HUES48 (cell line): ENCODE data around the gene TSPAN1.

Experiments
- H3K27ac ChIP-seq: one replicate; pipeline ENCODE4 v1.7.0; 2013; ENCODE audit warnings: low read depth, low read length, inconsistent platforms
- H3K27me3 ChIP-seq: 2 replicates; pipeline ENCODE4 v1.6.1; 2013; ENCODE audit warnings: mild to moderate bottlenecking, low read length; ENCODE audit not compliant: control insufficient read depth, insufficient read depth
- H3K36me3 ChIP-seq: 2 replicates; pipeline ENCODE4 v1.6.1; 2013; ENCODE audit warnings: low read length; ENCODE audit not compliant: control insufficient read depth, insufficient read depth
- H3K4me1 ChIP-seq: 2 replicates; pipeline ENCODE4 v1.6.1; 2013; ENCODE audit warnings: mild to moderate bottlenecking, low read length; ENCODE audit not compliant: control insufficient read depth, insufficient read depth
- H3K4me3 ChIP-seq: 2 replicates; pipeline ENCODE4 v1.5.1; 2013; ENCODE audit warnings: mild to moderate bottlenecking, low read depth, low read length
- H3K9ac ChIP-seq: 2 replicates; pipeline ENCODE4 v1.6.1; 2013; ENCODE audit warnings: mild to moderate bottlenecking, low read depth, low read length, moderate library complexity
- H3K9me3 ChIP-seq: 2 replicates; pipeline ENCODE4 v1.6.1; 2013; ENCODE audit warnings: low read length; ENCODE audit not compliant: control insufficient read depth, insufficient read depth

TSPAN1 gene

GRCh38 chr1:46174448-46175231 lies at the start of gene TSPAN1:
TSS of gene TSPAN1 (plus strand) at chr1:46175087. CDS start at chr1:46181108, 6,021 bp downstream.
- Histone ChIP-seq H3K4me3 (no peak within 1 kb of the TSS), H3K9me3 (no peaks in the 10 kb centered on the region), H3K4me1 (peaks cover 17% of the 10 kb centered on the region; the same call in 1 of the 2 replicates), H3K36me3 (no peaks in the 10 kb centered on the region), H3K9ac (no peak within 1 kb of the TSS), H3K27me3 (no peaks in the 10 kb centered on the region; the same call in 1 of the 2 replicates), H3K27ac (no peak within 1 kb of the TSS)

GRCh38 chr1:46128344-46128743 lies 46.5 kb upstream of the TSPAN1 start:
- Histone ChIP-seq H3K4me1 (peaks cover 12% of the 10 kb centered on the region; the same call in 1 of the 2 replicates), H3K4me3 (no peak overlapping the region), H3K9me3 (no peaks in the 10 kb centered on the region), H3K36me3 (no peaks in the 10 kb centered on the region), H3K27ac (no peak overlapping the region), H3K9ac (no peak overlapping the region), H3K27me3 (peaks cover 13% of the 10 kb centered on the region)

DNA sequence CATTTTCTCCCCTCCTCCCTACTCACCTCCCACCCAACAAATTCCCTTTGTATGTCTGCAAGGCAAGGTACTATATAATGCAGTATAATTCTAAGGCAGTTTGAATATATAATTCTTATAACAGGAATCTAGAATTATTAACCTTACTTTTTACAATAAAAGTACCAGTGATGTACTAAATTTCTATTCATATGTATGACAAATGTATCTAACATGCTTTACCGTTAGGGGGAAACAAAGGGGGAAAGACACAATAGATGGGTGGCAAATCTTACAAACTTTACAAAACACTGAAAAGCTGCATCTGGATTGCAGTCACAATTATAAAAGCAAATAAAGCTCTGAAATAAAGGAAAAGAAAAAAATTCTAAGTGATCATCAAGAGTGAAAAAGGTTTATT lies 44.8 kb upstream of the TSPAN1 start:
- H3K4me3 ChIP-seq, result peak overlapping the region; percentile 75
- no peak overlapping the region for H3K9ac ChIP-seq
- H3K27ac ChIP-seq, result no peak overlapping the region
- H3K4me1 ChIP-seq, result peaks cover 20% of the 10 kb centered on the region
- H3K36me3 ChIP-seq, result no peaks in the 10 kb centered on the region
- no peaks in the 10 kb centered on the region for H3K9me3 ChIP-seq
- H3K27me3 ChIP-seq, result peaks cover 17% of the 10 kb centered on the region

GRCh38 chr1:46130606-46131005 lies 44.3 kb upstream of the TSPAN1 start:
- peaks cover 17% of the 10 kb centered on the region for H3K27me3 ChIP-seq
- no peaks in the 10 kb centered on the region for H3K9me3 ChIP-seq
- peaks cover 20% of the 10 kb centered on the region for H3K4me1 ChIP-seq
- no peaks in the 10 kb centered on the region for H3K36me3 ChIP-seq
- H3K9ac ChIP-seq, result no peak overlapping the region
- no peak overlapping the region for H3K27ac ChIP-seq
- peak overlapping the region; percentile 75 for H3K4me3 ChIP-seq

DNA sequence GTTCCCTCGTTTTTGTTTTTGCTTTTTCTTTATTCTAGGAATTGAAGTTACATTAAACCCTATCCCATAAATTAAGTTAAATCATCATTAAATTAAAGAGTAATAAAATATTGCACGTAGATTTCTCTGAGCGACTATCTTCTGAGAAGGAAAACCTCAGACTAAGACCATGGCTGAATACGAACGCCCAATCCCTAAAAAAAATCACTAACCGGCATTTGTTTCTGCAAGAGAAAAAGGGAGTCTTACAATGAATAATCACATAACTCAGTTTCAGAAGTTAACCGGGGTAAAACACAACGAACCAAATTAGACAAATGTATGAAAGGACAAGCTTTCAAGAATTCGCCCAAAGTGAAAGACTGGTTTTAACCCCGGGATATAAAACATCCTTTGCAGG lies 43.8 kb upstream of the TSPAN1 start:
- Histone ChIP-seq H3K9ac (peak overlapping the region; percentile 38; the same call in 1 of the 2 replicates), H3K4me1 (peaks cover 20% of the 10 kb centered on the region), H3K4me3 (peak overlapping the region; percentile 75), H3K27ac (no peak overlapping the region), H3K27me3 (peaks cover 17% of the 10 kb centered on the region), H3K36me3 (no peaks in the 10 kb centered on the region), H3K9me3 (no peaks in the 10 kb centered on the region)

GRCh38 chr1:46131712-46132528 lies 43.0 kb upstream of the TSPAN1 start:
- H3K9me3 ChIP-seq, result no peaks in the 10 kb centered on the region
- peaks cover 20% of the 10 kb centered on the region for H3K4me1 ChIP-seq
- peak overlapping the region; percentile 75 for H3K4me3 ChIP-seq
- peak overlapping the region; percentile 98 for H3K9ac ChIP-seq
- H3K27ac ChIP-seq, result peak overlapping the region; percentile 99
- peaks cover 17% of the 10 kb centered on the region for H3K27me3 ChIP-seq
- no peaks in the 10 kb centered on the region for H3K36me3 ChIP-seq

DNA sequence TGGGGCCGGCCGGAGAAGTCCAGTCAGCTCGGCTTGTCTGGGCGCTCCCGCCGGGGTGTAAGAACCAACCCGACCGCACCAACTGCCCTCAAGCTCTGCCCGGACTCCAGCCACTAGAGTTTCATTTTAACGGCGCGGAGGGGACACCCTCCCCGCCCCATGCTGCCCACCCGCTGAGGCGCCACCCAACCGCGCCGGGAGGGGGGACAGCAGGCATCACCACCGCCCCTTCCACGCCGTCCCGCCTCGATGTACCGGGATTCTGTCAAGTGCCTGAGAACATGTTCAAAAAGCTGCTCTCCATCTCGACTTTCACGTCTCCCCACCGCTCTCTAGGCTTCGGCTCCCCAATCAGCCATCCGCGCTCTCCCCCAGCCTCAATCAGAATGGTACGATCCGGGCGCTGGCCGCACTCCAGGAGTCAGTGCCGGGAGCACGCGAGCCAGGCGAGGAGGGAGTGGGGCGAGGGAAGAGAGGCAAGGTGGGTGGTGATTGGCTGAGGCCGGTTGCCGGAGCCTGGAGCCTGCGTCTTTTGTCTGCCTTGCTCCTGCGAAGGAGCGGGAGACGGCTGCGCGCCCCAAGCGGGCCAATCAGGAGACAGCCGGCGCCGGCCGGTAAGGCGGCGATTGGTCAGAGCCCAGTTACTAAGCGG lies 42.2 kb upstream of the TSPAN1 start, which contains the start of gene PIK3R3:
TSS of gene PIK3R3 (minus strand) at position 101 of the 652 bp plus-strand sequence. CDS start 677 bp downstream, outside the sequence.
- H3K9me3 ChIP-seq, result no peaks in the 10 kb centered on the region
- H3K4me3 ChIP-seq, result peak within 1 kb of the TSS; percentile 75
- H3K4me1 ChIP-seq, result peaks cover 20% of the 10 kb centered on the region
- peaks cover 17% of the 10 kb centered on the region for H3K27me3 ChIP-seq
- H3K36me3 ChIP-seq, result no peaks in the 10 kb centered on the region
- peak within 1 kb of the TSS; percentile 99 for H3K27ac ChIP-seq
- peak within 1 kb of the TSS; percentile 98 for H3K9ac ChIP-seq

DNA sequence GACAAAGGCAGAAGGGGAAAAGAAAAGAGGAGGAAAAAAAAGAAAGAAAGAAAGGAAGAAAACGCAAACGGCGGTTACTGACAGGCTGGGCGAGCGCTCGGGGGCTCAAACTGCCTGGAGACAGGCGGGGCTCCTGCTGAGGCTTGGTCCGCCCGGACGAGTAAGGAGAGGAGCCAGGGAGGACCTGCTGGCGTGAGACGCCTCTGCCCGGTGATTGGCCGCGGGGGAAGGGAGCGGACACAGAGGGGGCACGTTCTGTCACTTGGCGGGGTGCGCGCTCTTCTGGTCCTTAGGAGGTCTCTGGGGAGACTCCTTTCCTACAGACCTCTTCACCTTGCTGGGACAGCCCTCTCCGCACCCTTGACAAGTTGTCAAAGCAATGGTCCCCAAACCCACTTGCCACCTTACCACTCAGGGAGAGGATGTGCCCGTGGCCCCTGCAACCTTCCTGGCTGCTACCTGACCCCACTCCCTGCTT lies 41.7 kb upstream of the TSPAN1 start:
- H3K27me3 ChIP-seq, result peaks cover 17% of the 10 kb centered on the region
- H3K4me3 ChIP-seq, result peak overlapping the region; percentile 75
- peak overlapping the region; percentile 70 for H3K9ac ChIP-seq
- no peaks in the 10 kb centered on the region for H3K9me3 ChIP-seq
- no peaks in the 10 kb centered on the region for H3K36me3 ChIP-seq
- peaks cover 20% of the 10 kb centered on the region for H3K4me1 ChIP-seq
- peak overlapping the region; percentile 99 for H3K27ac ChIP-seq

DNA sequence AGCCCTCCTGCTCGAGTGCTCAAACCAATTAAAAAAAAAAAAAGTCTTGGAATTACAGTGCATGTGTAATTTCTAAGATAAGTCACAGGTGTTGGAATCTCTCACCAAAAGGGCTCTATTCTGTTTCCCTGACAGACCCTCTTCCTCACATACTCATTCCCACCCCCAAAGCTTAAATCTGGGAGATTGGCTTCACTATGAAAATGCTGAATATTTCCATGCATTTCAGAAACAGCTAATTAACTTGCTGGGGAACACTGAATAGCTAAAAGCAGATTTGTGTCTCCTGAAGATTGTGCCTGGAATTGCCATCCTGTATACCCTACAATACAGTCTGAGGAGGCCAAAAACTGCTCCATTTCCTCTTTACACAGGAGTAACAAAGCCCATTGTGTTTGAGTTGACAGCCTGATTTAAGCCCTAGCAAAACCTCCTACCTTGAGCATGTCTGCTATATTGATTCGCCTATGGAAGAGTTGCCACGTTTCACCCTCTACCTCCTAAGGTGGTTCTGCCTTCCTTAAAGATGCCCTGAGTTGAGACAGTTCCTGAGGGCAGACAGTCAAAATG lies 41.0 kb upstream of the TSPAN1 start:
- H3K9ac ChIP-seq, result peak overlapping the region; percentile 70; the same call in 1 of the 2 replicates
- H3K9me3 ChIP-seq, result no peaks in the 10 kb centered on the region

GRCh38 chr1:46134660-46135331 lies 40.1 kb upstream of the TSPAN1 start:
- no peak overlapping the region for H3K27ac ChIP-seq
- H3K9me3 ChIP-seq, result no peaks in the 10 kb centered on the region
- no peak overlapping the region for H3K9ac ChIP-seq
- H3K4me1 ChIP-seq, result peaks cover 17% of the 10 kb centered on the region
- no peaks in the 10 kb centered on the region for H3K36me3 ChIP-seq
- no peak overlapping the region for H3K4me3 ChIP-seq
- H3K27me3 ChIP-seq, result peaks cover 17% of the 10 kb centered on the region

More for the DNA sequence above, 41.0 kb upstream of the TSPAN1 start:
- Histone ChIP-seq H3K27me3 (peaks cover 17% of the 10 kb centered on the region), H3K4me1 (peaks cover 20% of the 10 kb centered on the region), H3K36me3 (no peaks in the 10 kb centered on the region), H3K4me3 (peak overlapping the region; percentile 75), H3K27ac (peak overlapping the region; percentile 99)
